Natural killer cell (primary cell): Measurements from ENCODE around the gene KCP. TPM values are rescaled to one million over a fixed set of nuclear protein-coding genes. Genes with fewer than 3 reads are reported as not detected.

Experiments
- ATAC-seq, 3 donors: fragments of 150-1000 bp in 2 of 3; fragments of 200-7000 bp in 1 of 3; cut with Tn5 transposase; 1 replicate in 1 of 3; 2 replicates in 2 of 3; pipeline ENCODE4 v1.10.0; 2021; ENCODE audit warnings: mild to moderate bottlenecking in 2 of 3, moderate library complexity in 2 of 3
- DNase-seq, 2 donors: peaks; one replicate each; pipeline versions ENCODE4 v3.0.0 to v3.0.0-alpha.2; 2013 to 2021; ENCODE audit warnings: mixed read lengths in 1 of 2
- H3K27ac ChIP-seq: one replicate; pipeline ENCODE4 v1.5.1; 2013; ENCODE audit warnings: mild to moderate bottlenecking, low read length
- H3K27me3 ChIP-seq: one replicate; pipeline ENCODE4 v1.6.1; 2013; ENCODE audit warnings: low read length; ENCODE audit not compliant: control insufficient read depth, insufficient read depth
- H3K36me3 ChIP-seq: one replicate; pipeline ENCODE4 v1.6.1; 2013; ENCODE audit warnings: low read length; ENCODE audit not compliant: control insufficient read depth, insufficient read depth
- H3K4me1 ChIP-seq: one replicate; pipeline ENCODE4 v1.6.1; 2013; ENCODE audit warnings: low read length; ENCODE audit not compliant: control insufficient read depth, insufficient read depth
- H3K4me3 ChIP-seq: one replicate; pipeline ENCODE4 v1.5.1; 2013; ENCODE audit warnings: low read length
- H3K9me3 ChIP-seq: one replicate; pipeline ENCODE4 v1.6.1; 2013; ENCODE audit warnings: low read length; ENCODE audit not compliant: control insufficient read depth, insufficient read depth
- H3K27ac Mint-ChIP-seq, 2 donors: one replicate each; pipeline ENCODE4 v1.8.0; 2022; ENCODE audit warnings: mild to moderate bottlenecking in 2 of 2, mixed read lengths in 2 of 2, moderate library complexity in 1 of 2
- H3K27me3 Mint-ChIP-seq, 2 donors: one replicate each; pipeline ENCODE4 v1.8.0; 2022; ENCODE audit warnings: low read depth in 2 of 2, mixed read lengths in 2 of 2
- H3K36me3 Mint-ChIP-seq: one replicate; pipeline ENCODE4 v1.8.0; 2022; ENCODE audit warnings: mixed read lengths
- H3K4me1 Mint-ChIP-seq, 2 donors: one replicate each; pipeline ENCODE4 v1.8.0; 2022; ENCODE audit warnings: mixed read lengths in 2 of 2
- H3K4me3 Mint-ChIP-seq: one replicate; pipeline ENCODE4 v1.8.0; 2022; ENCODE audit warnings: mild to moderate bottlenecking, moderate library complexity, mixed read lengths
- H3K9me3 Mint-ChIP-seq, 2 donors: one replicate each; pipeline ENCODE4 v1.8.0; 2022; ENCODE audit warnings: mixed read lengths in 2 of 2
- WGBS: methylation state at CpG from one replicate; pipeline ENCODE4 v1.1.7; 2013; ENCODE audit warnings: missing lambda C conversion rate; ENCODE audit not compliant: insufficient coverage; 5-methylcytosine and 5-hydroxymethylcytosine counted together
- intact Hi-C: fragments of 100-400 bp; cut with micrococcal nuclease; formaldehyde crosslinking; loops from one replicate; pipeline ENCODE4 v1.14.2; 2022
- total RNA-seq, 4 donors: library from RNA; stranded (reverse); fragments of 120-200 nt in 1 of 4; gene quantifications; one replicate each; pipeline versions ENCODE4 v1.2.3 to v1.2.4, GENCODE V29; 2013 to 2022
- TF ChIP-seq, protein P1 (sequence below): fragments of 200-600 bp; IDR thresholded peaks from one replicate; pipeline ENCODE4 v1.8.0; 2022; ENCODE audit warnings: antibody characterized with exemption

Gene KCP
- total RNA-seq, 3 donors from 2014 or later (not counting 1 experiment from before 2014, with no cell fraction given), result 0.49 to 0.95 TPM; not detected in 1

DNA sequence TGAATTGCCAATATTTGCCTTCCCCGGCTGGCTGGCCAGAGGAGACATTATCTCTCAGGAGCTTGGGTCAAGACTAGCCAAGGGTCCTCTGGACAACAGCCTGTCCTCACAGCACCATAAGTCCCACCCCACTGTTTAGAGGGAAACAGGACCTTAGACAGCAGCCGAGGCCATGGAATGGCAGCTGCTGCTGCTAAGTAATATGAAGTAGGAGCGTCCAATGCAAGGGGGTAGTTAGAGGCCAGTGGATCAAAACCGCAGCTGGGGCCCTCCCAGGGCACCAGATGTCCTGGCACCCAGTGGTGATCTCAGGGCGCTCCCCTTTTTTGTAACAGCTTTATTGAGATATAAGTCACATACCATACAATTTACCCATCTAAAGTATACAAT, 12.9 kb upstream of the KCP start:
- H3K36me3 Mint-ChIP-seq, result no peaks in the 10 kb centered on the region
- Histone ChIP-seq H3K36me3 (no peaks in the 10 kb centered on the region), H3K9me3 (no peaks in the 10 kb centered on the region), H3K27ac (no peak overlapping the region), H3K4me1 (no peaks in the 10 kb centered on the region), H3K4me3 (no peak overlapping the region), H3K27me3 (no peaks in the 10 kb centered on the region)
- WGBS, result 63% methylated on average over 5 of the region's 5 CpGs
- no peak overlapping the region for H3K27ac Mint-ChIP-seq
- intact Hi-C loops, result no loop called here
- no peaks in the 10 kb centered on the region for H3K9me3 Mint-ChIP-seq
- ATAC-seq (no peak), DNase-seq (no peak)
- TF ChIP-seq, protein P1, sequence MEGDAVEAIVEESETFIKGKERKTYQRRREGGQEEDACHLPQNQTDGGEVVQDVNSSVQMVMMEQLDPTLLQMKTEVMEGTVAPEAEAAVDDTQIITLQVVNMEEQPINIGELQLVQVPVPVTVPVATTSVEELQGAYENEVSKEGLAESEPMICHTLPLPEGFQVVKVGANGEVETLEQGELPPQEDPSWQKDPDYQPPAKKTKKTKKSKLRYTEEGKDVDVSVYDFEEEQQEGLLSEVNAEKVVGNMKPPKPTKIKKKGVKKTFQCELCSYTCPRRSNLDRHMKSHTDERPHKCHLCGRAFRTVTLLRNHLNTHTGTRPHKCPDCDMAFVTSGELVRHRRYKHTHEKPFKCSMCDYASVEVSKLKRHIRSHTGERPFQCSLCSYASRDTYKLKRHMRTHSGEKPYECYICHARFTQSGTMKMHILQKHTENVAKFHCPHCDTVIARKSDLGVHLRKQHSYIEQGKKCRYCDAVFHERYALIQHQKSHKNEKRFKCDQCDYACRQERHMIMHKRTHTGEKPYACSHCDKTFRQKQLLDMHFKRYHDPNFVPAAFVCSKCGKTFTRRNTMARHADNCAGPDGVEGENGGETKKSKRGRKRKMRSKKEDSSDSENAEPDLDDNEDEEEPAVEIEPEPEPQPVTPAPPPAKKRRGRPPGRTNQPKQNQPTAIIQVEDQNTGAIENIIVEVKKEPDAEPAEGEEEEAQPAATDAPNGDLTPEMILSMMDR, result no peak
- no peaks in the 10 kb centered on the region for H3K4me1 Mint-ChIP-seq
- H3K4me3 Mint-ChIP-seq, result no peak overlapping the region
- peaks cover 19 to 25% of the 10 kb centered on the region in 2 donors for H3K27me3 Mint-ChIP-seq

GRCh38 chr7:128922496-128923410, 12.2 kb upstream of the KCP start:
- Histone ChIP-seq H3K4me3 (no peak overlapping the region), H3K9me3 (no peaks in the 10 kb centered on the region), H3K36me3 (no peaks in the 10 kb centered on the region), H3K4me1 (no peaks in the 10 kb centered on the region), H3K27me3 (no peaks in the 10 kb centered on the region), H3K27ac (no peak overlapping the region)
- Mint-ChIP-seq H3K27ac (no peak overlapping the region), H3K4me3 (no peak overlapping the region), H3K36me3 (no peaks in the 10 kb centered on the region), H3K27me3 (peaks cover 23 to 26% of the 10 kb centered on the region in 2 donors), H3K4me1 (no peaks in the 10 kb centered on the region), H3K9me3 (no peaks in the 10 kb centered on the region)
- TF ChIP-seq, protein P1, result no peak
- intact Hi-C loops, result no loop called here
- WGBS, result 87% methylated on average over 15 of the region's 16 CpGs
- ATAC-seq (no peak), DNase-seq (no peak)

DNA sequence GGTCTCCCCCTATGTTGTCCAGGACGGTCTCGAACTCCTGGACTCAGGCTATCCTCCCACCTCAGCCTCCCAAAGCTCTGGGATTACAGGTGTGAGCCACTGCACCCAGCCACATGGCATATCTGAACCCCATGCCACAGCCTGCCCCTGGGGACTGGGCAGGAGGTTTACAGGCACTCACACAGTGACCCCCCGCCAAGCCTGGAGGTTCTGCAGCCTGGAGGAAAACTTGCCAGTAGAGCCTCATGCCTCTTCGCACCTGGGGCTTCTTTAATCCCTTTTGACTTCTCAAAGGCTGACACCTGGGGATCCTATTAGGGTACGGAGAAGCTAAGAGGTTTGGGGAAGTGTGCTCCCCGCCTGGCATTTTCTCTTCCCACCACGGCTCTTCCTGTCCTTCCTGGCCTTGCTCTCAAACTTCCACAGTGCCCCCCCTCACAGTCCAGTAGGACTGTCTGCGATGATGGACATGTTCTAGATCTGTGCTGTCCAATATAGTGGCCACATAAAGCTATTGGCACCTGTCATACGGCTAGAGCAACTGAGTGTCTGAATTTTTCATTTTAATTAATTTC, 11.4 kb upstream of the KCP start:
- no peaks in the 10 kb centered on the region for H3K36me3 ChIP-seq
- ATAC-seq, result no peak
- no peak overlapping the region for H3K27ac Mint-ChIP-seq
- peaks cover 27 to 30% of the 10 kb centered on the region in 2 donors for H3K27me3 Mint-ChIP-seq
- H3K27ac ChIP-seq, result no peak overlapping the region
- H3K4me3 ChIP-seq, result no peak overlapping the region
- TF ChIP-seq, protein P1, result no peak
- no peaks in the 10 kb centered on the region for H3K27me3 ChIP-seq
- intact Hi-C loops, result no loop called here
- no peak overlapping the region for H3K4me3 Mint-ChIP-seq
- H3K9me3 ChIP-seq, result no peaks in the 10 kb centered on the region
- H3K4me1 ChIP-seq, result no peaks in the 10 kb centered on the region
- no peaks in the 10 kb centered on the region for H3K4me1 Mint-ChIP-seq
- 85% methylated on average over 9 of the region's 9 CpGs for WGBS
- no peaks in the 10 kb centered on the region for H3K36me3 Mint-ChIP-seq
- H3K9me3 Mint-ChIP-seq, result no peaks in the 10 kb centered on the region
- DNase-seq, result no peak
